H1 (cell line): Measurements from ENCODE around the gene ADAM12. TPM values are rescaled to one million over a fixed set of nuclear protein-coding genes. Genes with fewer than 3 reads are reported as not detected.

Experiments used
- CTCF ChIA-PET: fragments of 300-600 bp; sonication (Branson Sonifier 250); formaldehyde crosslinking; loops from one replicate; lab custom pipeline; 2021; ENCODE audit not compliant: partially characterized antibody; lab: Charles Lee
- POLR2A ChIA-PET: fragments of 300-600 bp; sonication (Branson Sonifier 250); formaldehyde crosslinking; loops from one replicate; lab custom pipeline; 2021; ENCODE audit warnings: inconsistent platforms; ENCODE audit not compliant: partially characterized antibody; lab: Charles Lee
- DNase-seq, 2 experiments: peaks; one replicate each; pipeline versions ENCODE4 v3.0.0 to v3.0.0-alpha.2; 2010 to 2022; ENCODE audit warnings: low spot score in 2 of 2, low read depth in 1 of 2, mixed read lengths in 1 of 2
- FAIRE-seq: peaks from 2 replicates; lab custom pipeline; 2011; peaks lifted over from hg19 to GRCh38; lab: Jason Lieb, UNC
- H2AFZ ChIP-seq: 2 replicates; pipeline ENCODE4 v1.8.1; 2012; ENCODE audit warnings: low read length, inconsistent platforms
- H2AK5ac ChIP-seq: 2 replicates; pipeline ENCODE4 v1.6.1; 2013; ENCODE audit warnings: low read depth, low read length
- H2BK120ac ChIP-seq: replicated peaks from 2 replicates; pipeline ENCODE3; 2013; ENCODE audit warnings: low read depth, low read length, inconsistent platforms
- H2BK12ac ChIP-seq: 2 replicates; pipeline ENCODE4 v1.6.1; 2013; ENCODE audit warnings: low read depth, low read length
- H2BK15ac ChIP-seq: 2 replicates; pipeline ENCODE4 v1.6.1; 2013; ENCODE audit warnings: low read length
- H2BK20ac ChIP-seq: 2 replicates; pipeline ENCODE4 v1.6.1; 2013; ENCODE audit warnings: low read length
- H2BK5ac ChIP-seq: 2 replicates; pipeline ENCODE4 v1.6.1; 2013; ENCODE audit warnings: low read depth, low read length
- H3K14ac ChIP-seq: 2 replicates; pipeline ENCODE4 v1.6.1; 2013; ENCODE audit warnings: inconsistent platforms; ENCODE audit not compliant: insufficient read length
- H3K18ac ChIP-seq: 2 replicates; pipeline ENCODE4 v1.6.1; 2013; ENCODE audit warnings: low read length; ENCODE audit errors: extremely low read depth
- H3K23ac ChIP-seq: 2 replicates; pipeline ENCODE4 v1.6.1; 2013; ENCODE audit warnings: inconsistent platforms; ENCODE audit not compliant: insufficient read length
- H3K23me2 ChIP-seq: 2 replicates; pipeline ENCODE4 v1.6.1; 2013; ENCODE audit warnings: low read depth, low read length
- H3K27ac ChIP-seq: 2 replicates; pipeline ENCODE4 v1.6.1; 2011; ENCODE audit warnings: low read depth, low read length, inconsistent platforms
- H3K27me3 ChIP-seq, 4 experiments: replicated peaks in 1 of 4; 1 replicate in 1 of 4; 2 replicates in 3 of 4; pipeline versions ENCODE4 v1.6.1 to v1.8.1; 2011 to 2013; ENCODE audit warnings: low read length in 3 of 4, mild to moderate bottlenecking in 3 of 4, inconsistent platforms in 2 of 4, mixed read lengths in 2 of 4, moderate library complexity in 1 of 4; ENCODE audit not compliant: control insufficient read depth in 3 of 4, insufficient read depth in 3 of 4; ENCODE audit errors: extremely low read depth in 1 of 4
- H3K36me3 ChIP-seq, 4 experiments: 2 replicates each; pipeline versions ENCODE4 v1.6.1 to v1.8.1; 2011 to 2013; ENCODE audit warnings: mild to moderate bottlenecking in 4 of 4, low read length in 3 of 4, moderate library complexity in 2 of 4, control low read depth in 1 of 4, inconsistent platforms in 1 of 4; ENCODE audit not compliant: insufficient read depth in 4 of 4, control insufficient read depth in 2 of 4
- H3K4ac ChIP-seq: replicated peaks from 2 replicates; pipeline ENCODE3; 2013; ENCODE audit warnings: low read length, low read depth, mixed read lengths, inconsistent platforms; ENCODE audit not compliant: insufficient read length
- H3K4me1 ChIP-seq, 4 experiments: replicated peaks in 1 of 4; 1 replicate in 1 of 4; 2 replicates in 3 of 4; pipeline versions ENCODE4 v1.6.1 to v1.8.1; 2011 to 2013; ENCODE audit warnings: low read length in 3 of 4, inconsistent platforms in 2 of 4, mixed read lengths in 1 of 4; ENCODE audit not compliant: insufficient read depth in 4 of 4, control insufficient read depth in 3 of 4
- H3K4me2 ChIP-seq, 2 experiments: 2 replicates each; pipeline versions ENCODE4 v1.6.1 to v1.8.1; 2011 to 2013; ENCODE audit warnings: low read depth in 2 of 2, low read length in 2 of 2, control low read depth in 1 of 2, inconsistent platforms in 1 of 2, mild to moderate bottlenecking in 1 of 2; ENCODE audit not compliant: insufficient read depth in 1 of 2
- H3K4me3 ChIP-seq, 4 experiments: fragments of 200-600, 300-600 bp in 1 of 4; sonication (generic), shearing (Covaris generic), sonication (Bioruptor Twin) in 1 of 4; 2 replicates each; pipeline versions ENCODE4 v1.5.1 to v1.8.1; 2011 to 2016; ENCODE audit warnings: low read length in 4 of 4, low read depth in 3 of 4, control low read depth in 2 of 4, inconsistent platforms in 2 of 4, mild to moderate bottlenecking in 2 of 4, mixed read lengths in 1 of 4, moderate library complexity in 1 of 4; ENCODE audit not compliant: insufficient read depth in 2 of 4; ENCODE audit errors: extremely low read depth in 1 of 4
- H3K56ac ChIP-seq: replicated peaks from 2 replicates; pipeline ENCODE3; 2013; ENCODE audit warnings: low read depth, mild to moderate bottlenecking, mixed read lengths, low read length, inconsistent platforms; ENCODE audit not compliant: insufficient read length
- H3K79me1 ChIP-seq: 2 replicates; pipeline ENCODE4 v1.6.1; 2013; ENCODE audit warnings: low read depth, low read length, control low read depth
- H3K79me2 ChIP-seq, 2 experiments: 2 replicates each; pipeline versions ENCODE4 v1.6.1 to v1.8.1; 2012 to 2013; ENCODE audit warnings: low read length in 2 of 2, mild to moderate bottlenecking in 2 of 2, inconsistent platforms in 1 of 2; ENCODE audit not compliant: insufficient read depth in 2 of 2, control insufficient read depth in 1 of 2
- H3K9ac ChIP-seq, 4 experiments: replicated peaks in 1 of 4; 1 replicate in 1 of 4; 2 replicates in 3 of 4; pipeline versions ENCODE4 v1.6.1 to v1.8.1; 2011 to 2013; ENCODE audit warnings: low read depth in 3 of 4, low read length in 3 of 4, control low read depth in 2 of 4, mild to moderate bottlenecking in 2 of 4, moderate library complexity in 2 of 4, inconsistent platforms in 1 of 4; ENCODE audit errors: extremely low read depth in 1 of 4
- H3K9me3 ChIP-seq, 2 experiments: 2 replicates each; pipeline versions ENCODE4 v1.6.1 to v1.8.1; 2012 to 2013; ENCODE audit warnings: mild to moderate bottlenecking in 2 of 2, moderate library complexity in 2 of 2, control low read depth in 1 of 2, inconsistent platforms in 1 of 2, low read depth in 1 of 2, low read length in 1 of 2, mixed read lengths in 1 of 2; ENCODE audit not compliant: insufficient read depth in 2 of 2
- H4K20me1 ChIP-seq, 2 experiments: replicated peaks in 1 of 2; 2 replicates each; pipeline versions ENCODE3 to v1.8.1; 2011 to 2013; ENCODE audit warnings: inconsistent platforms in 2 of 2, low read length in 2 of 2, mild to moderate bottlenecking in 1 of 2; ENCODE audit not compliant: insufficient read depth in 2 of 2, control insufficient read depth in 1 of 2
- H4K5ac ChIP-seq: 2 replicates; pipeline ENCODE4 v1.6.1; 2013; ENCODE audit warnings: low read length, low read depth, mixed read lengths, inconsistent platforms; ENCODE audit not compliant: insufficient read length
- H4K8ac ChIP-seq: 2 replicates; pipeline ENCODE4 v1.8.0; 2013; ENCODE audit warnings: mild to moderate bottlenecking, moderate library complexity, low read length, inconsistent platforms; ENCODE audit not compliant: insufficient read depth; ENCODE audit errors: extremely low read depth
- H4K91ac ChIP-seq: replicated peaks from 2 replicates; pipeline ENCODE3; 2013; ENCODE audit warnings: low read length, mixed read lengths, inconsistent platforms; ENCODE audit not compliant: insufficient read length
- CTBP2 ChIP-seq: IDR thresholded peaks from 2 replicates; pipeline ENCODE4 v1.7.0; 2011; ENCODE audit warnings: borderline replicate concordance, mild to moderate bottlenecking, moderate library complexity, mixed read lengths, low read length; ENCODE audit not compliant: insufficient read depth, insufficient read length
- EP300 ChIP-seq, 2 experiments: IDR thresholded peaks; 1 replicate in 1 of 2; 2 replicates in 1 of 2; pipeline ENCODE4 v1.6.1; 2011 to 2012; ENCODE audit warnings: low read depth in 2 of 2, low read length in 2 of 2, mild to moderate bottlenecking in 2 of 2, borderline replicate concordance in 1 of 2, inconsistent platforms in 1 of 2, moderate library complexity in 1 of 2
- HDAC6 ChIP-seq: IDR thresholded peaks from one replicate; pipeline ENCODE4 v1.7.1; 2012; ENCODE audit warnings: low read depth, mild to moderate bottlenecking, inconsistent platforms, low read length, moderate library complexity
- JUND ChIP-seq: IDR thresholded peaks from 2 replicates; pipeline ENCODE4 v1.6.1; 2011; ENCODE audit warnings: mild to moderate bottlenecking, improper control_type of control experiment, low read length
- KDM5A ChIP-seq: fragments of 200-600 bp; IDR thresholded peaks from 2 replicates; pipeline ENCODE4 v1.7.1; 2012; ENCODE audit warnings: mild to moderate bottlenecking, low read length, inconsistent platforms, mixed read lengths
- MAX ChIP-seq: IDR thresholded peaks from 2 replicates; pipeline ENCODE4 v1.6.1; 2012; ENCODE audit warnings: inconsistent platforms
- POU5F1 ChIP-seq: IDR thresholded peaks from 2 replicates; pipeline ENCODE4 v1.6.1; 2011; ENCODE audit warnings: low read depth, mild to moderate bottlenecking, low read length, moderate library complexity
- SIN3A ChIP-seq, 2 experiments: IDR thresholded peaks in 1 of 2; conservative IDR thresholded peaks in 1 of 2; 2 replicates each; pipeline ENCODE4 v1.6.1; 2011 to 2012; ENCODE audit warnings: low read length in 2 of 2, improper control_type of control experiment in 1 of 2, low read depth in 1 of 2, mild to moderate bottlenecking in 1 of 2
- WGBS, 2 experiments: shearing (Covaris generic) in 1 of 2; methylation state at CpG; one replicate each; pipeline versions ENCODE4 v1.1.6 to v1.1.7; 2013 to 2015; ENCODE audit warnings: low lambda C conversion rate in 2 of 2, mixed read lengths in 2 of 2, inconsistent platforms in 1 of 2, low coverage in 1 of 2, missing lambda C conversion rate in 1 of 2; ENCODE audit not compliant: insufficient replicate concordance in 2 of 2, insufficient coverage in 1 of 2, insufficient read length in 1 of 2; ENCODE audit errors: extremely low coverage in 1 of 2, missing lambda C conversion rate in 1 of 2; 5-methylcytosine and 5-hydroxymethylcytosine counted together
- long read RNA-seq, 2 experiments: library from RNA in 1 of 2; library from capped mRNA in 1 of 2; stranded (forward); transcript quantifications; one replicate each; pipeline ENCODE4 v2.0.0, GENCODE V29; 2021; ENCODE audit warnings: inconsistent platforms in 1 of 2
- polyA minus RNA-seq, 3 experiments: library from RNA; depleted of rRNA, polyadenylated mRNA; stranded (reverse); fragments of >200 nt; gene quantifications; 1 replicate in 2 of 3; 2 replicates in 1 of 3; pipeline ENCODE4 v1.2.3, GENCODE V29; 2011
- polyA plus RNA-seq, 7 experiments: library from polyadenylated mRNA; depleted of rRNA in 3 of 7; stranded (reverse) in 5 of 7; unstranded in 2 of 7; fragments of >200 nt in 5 of 7; fragments of 200-250 nt in 2 of 7; gene quantifications; 1 replicate in 5 of 7; 2 replicates in 1 of 7; 4 replicates in 1 of 7; pipeline versions ENCODE4 v1.2.1 to v1.2.3, GENCODE V29; 2011 to 2013; ENCODE audit warnings: missing spikeins in 2 of 7, mixed read lengths in 2 of 7
- total RNA-seq: library from RNA; stranded (reverse); fragmentation: NEBNext Ultra II Directional; extraction: Animal tissue kit (Norgen Biotek cat#: 25700); gene quantifications from 2 replicates; pipeline ENCODE4 v1.2.1, GENCODE V29; 2021

Gene ADAM12
- total RNA-seq: 0.07 and 0.19 TPM in 2 replicates
- 0.17 and 0.20 TPM in 2 replicates for polyA plus RNA-seq (2011; rRNA removed)
- polyA plus RNA-seq (2011; cell fraction: cytosol; rRNA removed): 0.13 TPM
- polyA plus RNA-seq (2011; cell fraction: nucleus; rRNA removed): 0.51 TPM
- polyA plus RNA-seq (2012, experiment 1 of 2): 0.11 to 0.30 TPM (median 0.21 TPM) in 4 replicates
- 0.03 TPM for polyA plus RNA-seq (2012, experiment 2 of 2)
- polyA plus RNA-seq (2013, experiment 1 of 2): 0.47 TPM
- 0.09 TPM for polyA plus RNA-seq (2013, experiment 2 of 2)
- 0.12 and 0.54 TPM in 2 replicates for polyA minus RNA-seq (2011; rRNA and poly(A)+ RNA removed)
- 0.66 TPM for polyA minus RNA-seq (2011; cell fraction: cytosol; rRNA and poly(A)+ RNA removed)
- polyA minus RNA-seq (2011; cell fraction: nucleus; rRNA and poly(A)+ RNA removed): 1.7 TPM
- long read RNA-seq, experiment 1: 0 reads
- long read RNA-seq, experiment 2: 0 reads

DNA sequence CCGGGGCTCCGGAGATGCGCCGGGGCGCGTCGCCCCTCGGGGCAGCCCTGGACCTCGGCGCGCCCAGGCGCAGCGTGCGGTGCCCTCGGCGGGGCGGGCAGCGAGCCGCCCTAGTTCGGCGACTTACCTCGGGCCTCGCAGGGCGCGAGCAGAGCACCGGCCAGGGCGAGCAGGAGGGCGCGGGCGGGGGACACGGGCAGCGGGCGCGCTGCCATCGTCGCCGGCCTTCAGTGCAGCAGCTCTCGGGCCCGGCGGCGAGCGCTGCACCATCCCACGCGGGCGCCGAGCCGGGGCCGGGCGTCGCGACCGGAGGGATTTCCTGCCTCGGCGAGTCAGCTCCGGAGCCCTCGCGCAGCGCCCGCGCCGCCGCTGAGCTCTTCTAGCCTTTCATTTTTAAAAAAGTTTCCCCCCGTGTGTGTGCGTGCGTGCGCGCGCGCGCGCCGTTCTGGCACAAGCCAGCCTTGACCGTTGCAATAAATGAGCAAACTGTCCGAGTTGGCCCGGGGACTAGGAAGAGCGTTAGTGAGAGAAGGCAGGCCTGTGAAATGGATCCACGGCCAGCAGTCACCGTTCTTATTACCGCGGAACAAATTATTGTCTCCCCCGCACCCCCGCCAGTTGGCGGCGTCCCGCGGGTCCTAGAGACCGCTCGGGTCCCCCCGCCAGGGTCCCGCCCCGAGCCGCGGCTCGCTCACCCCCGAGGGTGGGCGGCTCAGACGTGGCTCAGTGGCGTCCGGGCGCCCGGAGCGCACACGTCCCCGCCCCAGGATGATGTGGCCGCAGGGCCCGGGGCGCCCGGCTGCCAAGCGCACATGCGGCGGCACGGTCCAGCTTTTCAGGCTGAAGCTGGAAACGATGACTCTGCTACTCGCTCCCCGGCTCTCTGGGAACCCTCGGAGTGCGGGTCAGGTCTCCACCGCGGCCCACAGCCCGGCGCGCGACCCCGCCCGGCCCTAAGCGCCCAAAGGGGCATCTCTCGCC, at the start of gene ADAM12:
ADAM12 (minus strand) TSS at position 547 of the 981 bp plus-strand sequence; CDS start at position 215, 332 bp downstream.
- H3K9ac ChIP-seq: no peak within 1 kb of the TSS
- ChIA-PET CTCF (interaction anchor here (0.7 to 2.0 kb wide), 15 partner anchors 13 to 454 kb away, joined by 3 to 10 read pairs (median 4); no protein-coding TSS in a partner anchor), POLR2A (no interaction called here)
- peak within 1 kb of the TSS; percentile 83 for H2AFZ ChIP-seq
- DNase-seq: peak in 1 of 2 experiments; percentile 64
- H2BK15ac ChIP-seq: no peak within 1 kb of the TSS
- H2AK5ac ChIP-seq: no peak within 1 kb of the TSS
- H3K14ac ChIP-seq: no peak within 1 kb of the TSS
- H2BK20ac ChIP-seq: no peak within 1 kb of the TSS
- no peak within 1 kb of the TSS for H3K18ac ChIP-seq
- H3K27ac ChIP-seq: no peak within 1 kb of the TSS
- H3K27me3 ChIP-seq: peaks cover 10 to 28% (median 27%) of the 10 kb centered on the region in 4 experiments
- no peak within 1 kb of the TSS for H3K4ac ChIP-seq
- H3K56ac ChIP-seq: no peak within 1 kb of the TSS
- H3K4me3 ChIP-seq: peak within 1 kb of the TSS; percentile 50 to 68 (median 61)
- no peaks in the 10 kb centered on the region; a peak in 2 of 4 replicates for H3K9me3 ChIP-seq
- H3K36me3 ChIP-seq: no peaks in the 10 kb centered on the region
- peak within 1 kb of the TSS; percentile 66 to 90 for H3K4me2 ChIP-seq
- H3K23me2 ChIP-seq: peaks cover 13% of the 10 kb centered on the region
- H4K91ac ChIP-seq: no peak within 1 kb of the TSS
- no peak within 1 kb of the TSS for H4K5ac ChIP-seq
- H3K23ac ChIP-seq: no peak within 1 kb of the TSS
- no peaks in the 10 kb centered on the region for H4K20me1 ChIP-seq
- H2BK5ac ChIP-seq: no peak within 1 kb of the TSS
- no peak for FAIRE-seq
- 3% methylated on average over 74 of the region's 127 CpGs; no CpG with 5 or more reads in 1 of the 2 experiments for WGBS, 2 experiments
- H3K79me1 ChIP-seq: no peaks in the 10 kb centered on the region
- H2BK120ac ChIP-seq: no peak within 1 kb of the TSS
- no peak within 1 kb of the TSS; the same call in 1 of the 2 replicates for H2BK12ac ChIP-seq
- peak within 1 kb of the TSS; percentile 36 for H4K8ac ChIP-seq
- H3K4me1 ChIP-seq: peaks cover 0 to 2% (median 0%) of the 10 kb centered on the region in 4 experiments; a peak in 4 of 7 replicates
- no peaks in the 10 kb centered on the region for H3K79me2 ChIP-seq
- TF ChIP-seq EP300 (IDR thresholded peaks at IDR 0.05; ENCODE audit: borderline replicate concordance in 1 of 2, low read depth in 2 of 2, low read length in 2 of 2): no peak
- TF ChIP-seq HDAC6: no peak
- TF ChIP-seq CTBP2: no peak
- TF ChIP-seq SIN3A (conservative IDR thresholded peaks at IDR 0.05 in 1 of 2, IDR thresholded peaks at IDR 0.05 in 1 of 2; ENCODE audit: low read depth in 1 of 2, low read length in 2 of 2): no peak
- no peak for TF ChIP-seq JUND
- TF ChIP-seq POU5F1: no peak
- no peak for TF ChIP-seq KDM5A
- 0 out of 2 replicates have a peak, but pooled peaks have one; percentile 38 for TF ChIP-seq MAX
